SK-N-SH (cell line): Measurements from ENCODE around the gene MYO1B. TPM values are rescaled to one million over a fixed set of nuclear protein-coding genes. Genes with fewer than 3 reads are reported as not detected.

ENCODE experiments used
- CTCF ChIA-PET: fragments of 300-600, 350-600 bp; formaldehyde crosslinking; extraction: SDS; loops from one replicate; lab custom pipeline; 2021; lab: Yijun Ruan, JAX
- POLR2A ChIA-PET: fragments of 350-600 bp; sonication (Branson Sonifier 250); formaldehyde crosslinking; extraction: SDS; loops from one replicate; lab custom pipeline; 2020; ENCODE audit warnings: antibody characterized with exemption, inconsistent platforms; lab: Yijun Ruan, JAX
- DNase-seq: peaks from one replicate; pipeline ENCODE4 v3.0.0; 2012
- H2AFZ ChIP-seq: fragments of 200-600 bp; sonication (generic); 2 replicates; pipeline ENCODE4 v1.8.1; 2016; ENCODE audit warnings: antibody characterized with exemption, mild to moderate bottlenecking, low read depth
- H3F3A ChIP-seq: fragments of 200-600 bp; sonication (generic); replicated peaks from 2 replicates; pipeline ENCODE3; 2016; ENCODE audit warnings: antibody characterized with exemption, mild to moderate bottlenecking; ENCODE audit not compliant: insufficient read depth
- H3K27ac ChIP-seq, 2 experiments: fragments of 200-500 bp in 1 of 2; fragments of 200-600 bp in 1 of 2; sonication (Bioruptor generic) in 1 of 2; sonication (generic), shearing (Covaris generic) in 1 of 2; 2 replicates each; pipeline versions ENCODE4 v1.5.1 to v1.6.1; 2014 to 2016; ENCODE audit warnings: low read depth in 2 of 2, inconsistent platforms in 1 of 2, low read length in 1 of 2, mild to moderate bottlenecking in 1 of 2, mixed read lengths in 1 of 2
- H3K27me3 ChIP-seq: fragments of 200-600 bp; sonication (generic), shearing (Covaris generic); 2 replicates; pipeline ENCODE4 v1.6.1; 2016; ENCODE audit warnings: mixed run types; ENCODE audit not compliant: insufficient read depth
- H3K36me3 ChIP-seq, 2 experiments: fragments of 200-500 bp in 1 of 2; fragments of 200-600 bp in 1 of 2; sonication (Bioruptor generic) in 1 of 2; sonication (generic) in 1 of 2; replicated peaks in 1 of 2; 2 replicates each; pipeline versions ENCODE3 to v1.5.1; 2014 to 2016; ENCODE audit warnings: low read length in 1 of 2, mild to moderate bottlenecking in 1 of 2; ENCODE audit not compliant: insufficient read depth in 2 of 2, control insufficient read depth in 1 of 2
- H3K4me1 ChIP-seq, 2 experiments: fragments of 200-500 bp in 1 of 2; fragments of 200-600 bp in 1 of 2; sonication (Bioruptor generic) in 1 of 2; sonication (generic), shearing (Covaris generic) in 1 of 2; 2 replicates each; pipeline versions ENCODE4 v1.5.1 to v1.6.1; 2014 to 2016; ENCODE audit warnings: low read depth in 1 of 2, low read length in 1 of 2, mixed run types in 1 of 2; ENCODE audit not compliant: insufficient read depth in 2 of 2, control insufficient read depth in 1 of 2
- H3K4me2 ChIP-seq: fragments of 200-600 bp; sonication (generic), shearing (Covaris generic); 2 replicates; pipeline ENCODE4 v1.6.1; 2017; ENCODE audit warnings: mixed run types
- H3K4me3 ChIP-seq, 2 experiments: fragments of 200-500 bp in 1 of 2; fragments of 200-600 bp in 1 of 2; sonication (Bioruptor generic) in 1 of 2; sonication (generic), shearing (Covaris generic) in 1 of 2; 2 replicates each; pipeline versions ENCODE4 v1.5.1 to v1.8.1; 2014 to 2016; ENCODE audit warnings: low read depth in 2 of 2, inconsistent platforms in 1 of 2, low read length in 1 of 2, mild to moderate bottlenecking in 1 of 2, mixed read lengths in 1 of 2, moderate library complexity in 1 of 2
- H3K79me2 ChIP-seq: fragments of 200-600 bp; sonication (generic); 2 replicates; pipeline ENCODE4 v1.8.1; 2017; ENCODE audit warnings: mild to moderate bottlenecking; ENCODE audit not compliant: insufficient read depth
- H3K9ac ChIP-seq: fragments of 200-600 bp; sonication (generic); 2 replicates; pipeline ENCODE4 v1.6.1; 2017; ENCODE audit warnings: mixed run types
- H3K9me2 ChIP-seq: fragments of 200-600 bp; sonication (generic); 2 replicates; pipeline ENCODE4 v1.6.1; 2017; ENCODE audit warnings: mixed run types
- H3K9me3 ChIP-seq: fragments of 200-600 bp; sonication (generic); 2 replicates; pipeline ENCODE4 v1.6.1; 2017; ENCODE audit warnings: mixed run types, mild to moderate bottlenecking, moderate library complexity
- H4K20me1 ChIP-seq: fragments of 200-600 bp; sonication (generic); 2 replicates; pipeline ENCODE4 v1.6.1; 2017; ENCODE audit warnings: mild to moderate bottlenecking, mixed run types; ENCODE audit not compliant: insufficient read depth
- ELF1 ChIP-seq: IDR thresholded peaks from 2 replicates; pipeline ENCODE4 v1.4.0; 2012
- FOXM1 ChIP-seq: IDR thresholded peaks from 2 replicates; pipeline ENCODE4 v1.4.0; 2012; ENCODE audit warnings: low read depth, mild to moderate bottlenecking
- GABPA ChIP-seq: IDR thresholded peaks from 2 replicates; pipeline ENCODE4 v1.4.0; 2012; ENCODE audit warnings: low read depth, mild to moderate bottlenecking
- GATA2 ChIP-seq: sonication (generic); formaldehyde crosslinking; IDR thresholded peaks from 2 replicates; pipeline ENCODE4 v1.5.0; 2020; ENCODE audit warnings: mild to moderate bottlenecking, missing genetic modification reagents
- JUND ChIP-seq: IDR thresholded peaks from 2 replicates; pipeline ENCODE4 v1.4.0; 2012
- MEF2A ChIP-seq: IDR thresholded peaks from 2 replicates; pipeline ENCODE4 v1.4.0; 2012; ENCODE audit warnings: low read depth, borderline replicate concordance
- NRF1 ChIP-seq: IDR thresholded peaks from 2 replicates; pipeline ENCODE4 v1.6.1; 2012; ENCODE audit warnings: low read depth, mild to moderate bottlenecking, low read length
- POLR2AphosphoS5 ChIP-seq: IDR thresholded peaks from 2 replicates; pipeline ENCODE4 v1.6.1; 2012; ENCODE audit warnings: low read depth, low read length
- RAD21 ChIP-seq: IDR thresholded peaks from 2 replicates; pipeline ENCODE4 v1.6.1; 2012; ENCODE audit warnings: mild to moderate bottlenecking, low read length
- RCOR1 ChIP-seq: fragments of 150-350 bp; IDR thresholded peaks from 2 replicates; pipeline ENCODE4 v1.6.1; 2017; ENCODE audit warnings: antibody characterized with exemption, low read length
- REST ChIP-seq: IDR thresholded peaks from 2 replicates; pipeline ENCODE4 v1.6.1; 2012; ENCODE audit warnings: mild to moderate bottlenecking, low read depth, low read length, moderate library complexity
- RXRA ChIP-seq: IDR thresholded peaks from 2 replicates; pipeline ENCODE4 v1.4.0; 2012; ENCODE audit warnings: low read depth, mild to moderate bottlenecking, borderline replicate concordance
- TCF12 ChIP-seq: IDR thresholded peaks from 2 replicates; pipeline ENCODE4 v1.4.0; 2012
- TEAD4 ChIP-seq: IDR thresholded peaks from 2 replicates; pipeline ENCODE4 v1.4.0; 2012; ENCODE audit warnings: mild to moderate bottlenecking, borderline replicate concordance; ENCODE audit not compliant: insufficient read depth
- WGBS: methylation state at CpG from one replicate; pipeline ENCODE4 v1.1.6; 2017; ENCODE audit warnings: low lambda C conversion rate; 5-methylcytosine and 5-hydroxymethylcytosine counted together
- polyA plus RNA-seq, 3 experiments: library from polyadenylated mRNA; depleted of rRNA; stranded (reverse); fragments of >200 nt; gene quantifications; 2 replicates each; pipeline ENCODE4 v1.2.3, GENCODE V29; 2012
- TF ChIP-seq, protein P1 (sequence below): IDR thresholded peaks from 2 replicates; pipeline ENCODE4 v1.4.0; 2012; ENCODE audit warnings: low read depth, borderline replicate concordance
- TF ChIP-seq, protein P2 (sequence below): IDR thresholded peaks from 2 replicates; pipeline ENCODE4; 2012
- TF ChIP-seq, protein P3 (sequence below): fragments of 200-600 bp; sonication (generic); IDR thresholded peaks from 2 replicates; pipeline ENCODE4 v1.6.1; 2017; ENCODE audit warnings: antibody characterized with exemption, mild to moderate bottlenecking, moderate library complexity
- TF ChIP-seq, protein P4 (sequence below): IDR thresholded peaks from 2 replicates; pipeline ENCODE4 v1.4.0; 2012; ENCODE audit warnings: low read depth, borderline replicate concordance

Gene MYO1B
- polyA plus RNA-seq, 1 of the 3 experiments (the other 2 are of a cell fraction): 20.2 TPM

DNA sequence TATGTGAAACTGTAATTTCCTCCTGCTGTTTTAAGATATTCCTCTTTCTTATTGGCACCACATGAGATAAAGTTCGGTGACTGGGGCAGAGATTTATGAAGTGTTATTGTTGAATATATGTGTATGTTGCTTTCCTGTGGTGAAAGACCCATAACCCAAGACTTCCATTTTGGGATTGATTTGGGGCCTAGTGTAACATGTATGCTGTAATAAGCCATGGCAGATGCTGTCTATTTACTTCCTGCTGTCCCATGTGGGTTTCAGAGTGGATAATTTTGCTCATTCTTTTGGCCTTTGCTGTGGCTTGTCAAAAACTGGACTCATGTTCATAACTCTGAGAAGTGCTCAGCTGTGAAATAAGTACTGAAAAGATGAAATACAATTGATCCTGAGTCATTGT is 10.8 kb upstream of the MYO1B start:
- H3K9me2 ChIP-seq: no peaks in the 10 kb centered on the region
- H3K79me2 ChIP-seq: no peaks in the 10 kb centered on the region
- H3F3A ChIP-seq: no peaks in the 10 kb centered on the region
- no peak overlapping the region for H3K4me2 ChIP-seq
- no peak overlapping the region for H3K9ac ChIP-seq
- no peak overlapping the region for H2AFZ ChIP-seq
- H3K4me3 ChIP-seq: no peak overlapping the region
- POLR2A ChIA-PET: no interaction called here
- no peaks in the 10 kb centered on the region for H3K9me3 ChIP-seq
- no peaks in the 10 kb centered on the region for H4K20me1 ChIP-seq
- no peak overlapping the region for H3K27ac ChIP-seq
- TF ChIP-seq, protein P1, sequence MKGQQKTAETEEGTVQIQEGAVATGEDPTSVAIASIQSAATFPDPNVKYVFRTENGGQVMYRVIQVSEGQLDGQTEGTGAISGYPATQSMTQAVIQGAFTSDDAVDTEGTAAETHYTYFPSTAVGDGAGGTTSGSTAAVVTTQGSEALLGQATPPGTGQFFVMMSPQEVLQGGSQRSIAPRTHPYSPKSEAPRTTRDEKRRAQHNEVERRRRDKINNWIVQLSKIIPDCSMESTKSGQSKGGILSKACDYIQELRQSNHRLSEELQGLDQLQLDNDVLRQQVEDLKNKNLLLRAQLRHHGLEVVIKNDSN: no peak
- TF ChIP-seq RXRA (no peak), MEF2A (no peak), REST (no peak), JUND (no peak), GATA2 (CRISPR knock-in tag) (no peak), NRF1 (no peak), TCF12 (no peak), GABPA (no peak), TEAD4 (no peak), ELF1 (no peak), RCOR1 (no peak)
- TF ChIP-seq, protein P2, sequence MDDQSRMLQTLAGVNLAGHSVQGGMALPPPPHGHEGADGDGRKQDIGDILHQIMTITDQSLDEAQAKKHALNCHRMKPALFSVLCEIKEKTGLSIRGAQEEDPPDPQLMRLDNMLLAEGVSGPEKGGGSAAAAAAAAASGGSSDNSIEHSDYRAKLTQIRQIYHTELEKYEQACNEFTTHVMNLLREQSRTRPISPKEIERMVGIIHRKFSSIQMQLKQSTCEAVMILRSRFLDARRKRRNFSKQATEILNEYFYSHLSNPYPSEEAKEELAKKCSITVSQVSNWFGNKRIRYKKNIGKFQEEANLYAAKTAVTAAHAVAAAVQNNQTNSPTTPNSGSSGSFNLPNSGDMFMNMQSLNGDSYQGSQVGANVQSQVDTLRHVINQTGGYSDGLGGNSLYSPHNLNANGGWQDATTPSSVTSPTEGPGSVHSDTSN: no peak
- WGBS: 91% methylated on average over 1 of the region's 1 CpG
- H3K27me3 ChIP-seq: no peaks in the 10 kb centered on the region
- no peaks in the 10 kb centered on the region for H3K36me3 ChIP-seq
- no peaks in the 10 kb centered on the region; a peak in 2 of 4 replicates for H3K4me1 ChIP-seq
- DNase-seq: no peak
- CTCF ChIA-PET: interaction anchor here (1.0 to 1.8 kb wide), 3 partner anchors 16 to 267 kb away, joined by 3 to 8 read pairs (median 8); no protein-coding TSS in a partner anchor

DNA sequence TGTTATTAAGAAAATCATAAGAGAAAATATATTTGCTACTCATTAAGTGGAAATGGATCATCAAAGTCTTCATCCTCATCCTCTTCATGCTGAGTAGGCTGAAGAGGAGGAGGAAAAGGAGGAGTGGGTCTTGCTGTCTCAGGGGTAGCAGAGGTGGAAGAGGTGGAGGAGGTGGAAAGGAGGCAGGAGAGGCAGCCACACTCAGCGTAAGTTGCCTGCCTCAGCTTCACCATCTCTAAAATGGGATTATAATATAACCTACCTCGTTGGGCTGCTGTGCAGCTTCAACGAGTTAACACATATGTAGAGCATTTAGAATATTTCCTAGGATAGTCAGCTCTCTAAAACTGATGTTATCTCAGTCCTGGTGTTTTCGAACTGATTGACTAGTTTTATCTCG is 4.3 kb upstream of the MYO1B start:
- 88% methylated on average over 5 of the region's 5 CpGs for WGBS
- Histone ChIP-seq H2AFZ (no peak overlapping the region), H3K27me3 (no peaks in the 10 kb centered on the region), H4K20me1 (no peaks in the 10 kb centered on the region), H3K4me2 (no peak overlapping the region), H3K79me2 (peaks cover 5% of the 10 kb centered on the region; the same call in 1 of the 2 replicates), H3K36me3 (no peaks in the 10 kb centered on the region), H3K4me3 (no peak overlapping the region), H3K9me3 (no peaks in the 10 kb centered on the region), H3F3A (no peaks in the 10 kb centered on the region), H3K9me2 (no peaks in the 10 kb centered on the region), H3K4me1 (no peaks in the 10 kb centered on the region; a peak in 1 of 4 replicates), H3K27ac (no peak overlapping the region), H3K9ac (no peak overlapping the region)
- DNase-seq: no peak
- TF ChIP-seq, protein P2: no peak
- TF ChIP-seq RAD21 (no peak), POLR2AphosphoS5 (no peak), TEAD4 (no peak), FOXM1 (no peak)
- TF ChIP-seq, protein P3, sequence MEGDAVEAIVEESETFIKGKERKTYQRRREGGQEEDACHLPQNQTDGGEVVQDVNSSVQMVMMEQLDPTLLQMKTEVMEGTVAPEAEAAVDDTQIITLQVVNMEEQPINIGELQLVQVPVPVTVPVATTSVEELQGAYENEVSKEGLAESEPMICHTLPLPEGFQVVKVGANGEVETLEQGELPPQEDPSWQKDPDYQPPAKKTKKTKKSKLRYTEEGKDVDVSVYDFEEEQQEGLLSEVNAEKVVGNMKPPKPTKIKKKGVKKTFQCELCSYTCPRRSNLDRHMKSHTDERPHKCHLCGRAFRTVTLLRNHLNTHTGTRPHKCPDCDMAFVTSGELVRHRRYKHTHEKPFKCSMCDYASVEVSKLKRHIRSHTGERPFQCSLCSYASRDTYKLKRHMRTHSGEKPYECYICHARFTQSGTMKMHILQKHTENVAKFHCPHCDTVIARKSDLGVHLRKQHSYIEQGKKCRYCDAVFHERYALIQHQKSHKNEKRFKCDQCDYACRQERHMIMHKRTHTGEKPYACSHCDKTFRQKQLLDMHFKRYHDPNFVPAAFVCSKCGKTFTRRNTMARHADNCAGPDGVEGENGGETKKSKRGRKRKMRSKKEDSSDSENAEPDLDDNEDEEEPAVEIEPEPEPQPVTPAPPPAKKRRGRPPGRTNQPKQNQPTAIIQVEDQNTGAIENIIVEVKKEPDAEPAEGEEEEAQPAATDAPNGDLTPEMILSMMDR: no peak
- TF ChIP-seq, protein P4, sequence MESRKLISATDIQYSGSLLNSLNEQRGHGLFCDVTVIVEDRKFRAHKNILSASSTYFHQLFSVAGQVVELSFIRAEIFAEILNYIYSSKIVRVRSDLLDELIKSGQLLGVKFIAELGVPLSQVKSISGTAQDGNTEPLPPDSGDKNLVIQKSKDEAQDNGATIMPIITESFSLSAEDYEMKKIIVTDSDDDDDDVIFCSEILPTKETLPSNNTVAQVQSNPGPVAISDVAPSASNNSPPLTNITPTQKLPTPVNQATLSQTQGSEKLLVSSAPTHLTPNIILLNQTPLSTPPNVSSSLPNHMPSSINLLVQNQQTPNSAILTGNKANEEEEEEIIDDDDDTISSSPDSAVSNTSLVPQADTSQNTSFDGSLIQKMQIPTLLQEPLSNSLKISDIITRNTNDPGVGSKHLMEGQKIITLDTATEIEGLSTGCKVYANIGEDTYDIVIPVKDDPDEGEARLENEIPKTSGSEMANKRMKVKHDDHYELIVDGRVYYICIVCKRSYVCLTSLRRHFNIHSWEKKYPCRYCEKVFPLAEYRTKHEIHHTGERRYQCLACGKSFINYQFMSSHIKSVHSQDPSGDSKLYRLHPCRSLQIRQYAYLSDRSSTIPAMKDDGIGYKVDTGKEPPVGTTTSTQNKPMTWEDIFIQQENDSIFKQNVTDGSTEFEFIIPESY: no peak
- ChIA-PET CTCF (interaction anchor here (0.8 to 1.6 kb wide), 3 partner anchors 16 to 260 kb away, joined by 3 to 5 read pairs (median 4); no protein-coding TSS in a partner anchor), POLR2A (no interaction called here)
